HG03575 (cell line): ENCODE data around the gene GPR160.

Experiments used
- ATAC-seq: cut with Tn5 transposase; IDR thresholded peaks from one replicate; pipeline ENCODE4 v1.9.1; 2021; ENCODE audit not compliant: unreplicated experiment, insufficient number of reproducible peaks, low FRiP score; ENCODE audit errors: extremely low read depth

Gene GPR160

GRCh38 chr3:170058127-170058526 is 20.3 kb downstream of the GPR160 start:
- no peak for ATAC-seq

DNA sequence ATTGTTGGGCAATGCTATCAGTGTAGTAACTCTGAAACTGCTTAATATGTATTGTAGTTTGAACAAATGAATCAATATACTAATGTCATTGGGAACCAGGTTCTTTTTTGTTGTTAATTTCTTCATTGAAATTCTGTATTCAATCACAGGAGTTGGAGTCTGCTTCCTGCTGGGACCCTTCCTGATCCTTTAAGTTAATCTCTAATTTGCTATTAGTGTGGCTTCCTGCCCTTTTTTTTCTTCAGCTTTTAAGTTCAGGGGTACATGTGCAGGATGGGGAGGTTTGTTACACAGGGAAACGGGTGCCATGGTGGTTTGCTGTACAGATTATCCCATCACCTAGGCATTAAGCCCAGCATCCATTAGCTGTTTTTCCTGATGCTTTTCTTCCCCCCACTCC is 21.7 kb downstream of the GPR160 start:
- no peak for ATAC-seq

GRCh38 chr3:170062068-170062467 is 24.3 kb downstream of the GPR160 start:
- no peak for ATAC-seq

DNA sequence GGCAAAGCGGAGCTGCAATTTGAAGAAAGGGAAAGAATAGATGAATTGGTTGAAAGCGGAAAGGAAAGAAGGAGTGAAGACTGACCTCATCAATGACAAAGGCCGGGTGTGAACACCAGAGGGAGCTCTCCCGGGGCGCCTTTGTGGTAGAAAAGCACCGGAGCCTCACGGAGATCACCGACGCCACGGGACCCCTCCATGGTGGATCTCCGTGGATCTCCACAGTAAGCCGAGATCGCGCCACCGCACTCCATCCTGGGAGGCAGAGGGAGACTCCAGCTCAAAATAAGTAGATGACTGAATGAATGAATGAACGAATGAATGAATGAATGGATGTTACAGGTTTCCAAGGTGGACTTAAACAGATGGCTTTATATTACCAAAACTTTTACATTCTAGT is 25.0 kb downstream of the GPR160 start:
- no peak for ATAC-seq

DNA sequence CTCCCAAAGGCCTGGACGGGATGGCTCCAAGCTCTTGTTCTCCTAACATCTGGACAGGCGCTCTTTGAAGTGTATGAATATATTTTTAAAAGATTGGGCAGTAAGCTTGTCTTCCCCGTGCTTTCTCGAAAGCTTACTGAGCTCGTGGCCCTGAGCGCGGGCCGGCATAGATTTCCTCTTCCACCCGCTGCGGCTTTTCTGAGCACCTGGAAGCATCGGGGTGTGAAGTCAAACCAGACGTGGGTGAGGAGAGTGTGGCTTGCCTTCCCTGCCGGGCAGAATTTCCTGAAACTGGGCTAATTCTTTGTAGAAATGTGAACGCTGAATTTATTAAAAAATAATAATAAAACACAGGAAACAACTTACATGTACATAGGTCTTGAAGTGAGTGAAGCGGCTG is 25.9 kb downstream of the GPR160 start:
- no peak for ATAC-seq

DNA sequence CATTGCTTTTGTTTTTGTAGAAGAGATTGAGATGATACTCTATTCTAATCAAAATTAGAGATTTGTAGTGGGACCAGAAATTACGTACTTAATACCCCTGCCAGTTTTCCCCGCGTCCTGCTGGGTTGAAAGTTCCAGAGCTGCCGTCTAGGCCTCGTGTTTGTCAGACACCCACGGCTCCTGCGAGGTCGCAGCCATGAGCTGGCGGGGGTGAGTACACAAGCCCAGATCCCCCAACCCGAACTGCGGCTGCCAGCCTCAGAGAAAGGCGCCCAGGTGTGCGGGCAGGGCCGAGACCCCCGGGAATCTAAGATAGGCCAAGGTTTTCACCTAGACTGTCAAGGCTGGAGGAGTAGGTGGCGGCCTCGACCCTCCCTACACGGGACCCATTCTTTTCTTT is 26.3 kb downstream of the GPR160 start:
- ATAC-seq, result no peak

DNA sequence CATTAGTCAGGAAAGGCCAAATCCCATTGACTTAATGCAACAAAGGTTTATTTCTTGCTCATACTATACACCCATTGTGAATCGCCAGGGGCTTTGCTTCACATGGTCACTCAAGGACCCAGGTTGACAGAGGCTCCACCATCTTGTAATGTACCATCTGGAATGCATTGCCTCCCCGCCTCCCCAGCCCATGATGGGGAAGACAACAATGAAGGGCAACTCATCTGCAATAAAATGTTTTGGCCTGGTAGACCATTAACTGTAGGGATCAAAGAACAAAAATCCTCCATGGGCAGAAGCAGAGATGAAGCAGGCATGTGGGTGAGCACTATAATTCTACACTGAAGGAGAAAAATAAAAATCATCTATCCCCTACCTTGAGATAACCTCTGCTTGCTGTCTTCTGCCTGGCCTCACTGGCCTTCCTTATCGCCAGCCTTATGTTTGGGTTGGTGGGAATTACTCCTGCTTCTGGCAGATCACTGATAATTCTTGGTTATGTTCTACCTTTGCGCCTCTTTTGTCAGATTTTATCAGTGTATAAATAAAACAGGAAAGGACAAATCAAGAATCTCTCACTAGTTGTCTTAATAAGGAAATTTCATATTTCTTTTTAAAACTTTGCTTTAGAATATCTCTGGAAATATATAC is 37.8 kb downstream of the GPR160 start:
- ATAC-seq, result no peak

GRCh38 chr3:170076715-170077238 is 39.0 kb downstream of the GPR160 start:
- ATAC-seq, result no peak

GRCh38 chr3:170077361-170077760 is 39.6 kb downstream of the GPR160 start:
- no peak for ATAC-seq

- no peak for ATAC-seq
Observed at GRCh38 chr3:170078620-170079281, 41.0 kb downstream of the GPR160 start.

DNA sequence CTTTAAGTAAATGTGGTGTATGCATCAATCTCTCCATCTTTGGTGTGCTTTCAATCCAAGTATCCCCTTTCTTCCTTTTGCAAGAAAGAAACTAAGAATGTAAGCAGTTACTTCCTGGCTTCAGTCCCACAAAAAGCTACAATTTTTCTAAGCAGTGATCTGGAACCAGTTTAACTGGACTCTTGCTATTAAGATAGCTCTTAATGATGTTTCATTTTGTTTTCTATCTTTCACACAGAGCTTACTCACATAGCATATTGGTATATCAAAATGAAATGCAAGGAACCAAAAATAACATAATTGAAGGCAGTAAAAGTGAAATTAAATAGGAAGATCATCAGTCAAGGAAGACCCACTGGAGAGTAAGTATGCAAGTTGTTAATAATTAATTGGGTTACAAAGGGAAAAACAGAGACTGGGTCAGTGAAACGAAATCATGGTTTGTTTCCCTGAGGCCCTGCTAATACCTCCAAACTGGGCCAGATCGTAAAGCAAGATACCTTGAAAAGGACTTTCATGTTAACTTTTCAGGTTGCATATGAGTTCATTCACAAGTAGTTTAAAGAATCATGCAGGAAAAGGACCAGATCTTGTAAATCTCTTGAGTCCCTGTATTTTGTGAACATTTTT is 41.9 kb downstream of the GPR160 start:
- ATAC-seq, result no peak

GRCh38 chr3:170080605-170081004 is 42.8 kb downstream of the GPR160 start:
- ATAC-seq, result no peak

- ATAC-seq, result no peak
Observed at GRCh38 chr3:170081079-170081741, 43.4 kb downstream of the GPR160 start.

DNA sequence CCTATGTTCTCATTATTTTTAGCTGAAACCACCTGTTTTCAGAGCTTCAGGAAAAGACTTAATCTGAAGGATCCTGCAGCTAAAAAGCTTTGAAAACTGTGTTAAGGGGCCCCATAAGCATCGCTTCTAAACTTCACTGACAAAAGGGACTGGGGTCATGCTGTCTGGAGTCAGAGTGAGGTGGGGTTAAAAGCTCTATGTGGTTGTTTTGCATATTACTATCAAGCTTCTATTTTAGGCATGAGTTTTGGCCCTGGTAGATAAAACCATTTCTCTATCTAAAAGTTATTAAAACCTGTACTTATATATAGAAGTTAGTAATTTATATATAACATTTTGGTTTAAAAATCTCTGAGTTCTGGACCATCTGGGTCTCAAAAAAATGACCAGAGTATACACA is 45.5 kb downstream of the GPR160 start:
- ATAC-seq, result no peak

DNA sequence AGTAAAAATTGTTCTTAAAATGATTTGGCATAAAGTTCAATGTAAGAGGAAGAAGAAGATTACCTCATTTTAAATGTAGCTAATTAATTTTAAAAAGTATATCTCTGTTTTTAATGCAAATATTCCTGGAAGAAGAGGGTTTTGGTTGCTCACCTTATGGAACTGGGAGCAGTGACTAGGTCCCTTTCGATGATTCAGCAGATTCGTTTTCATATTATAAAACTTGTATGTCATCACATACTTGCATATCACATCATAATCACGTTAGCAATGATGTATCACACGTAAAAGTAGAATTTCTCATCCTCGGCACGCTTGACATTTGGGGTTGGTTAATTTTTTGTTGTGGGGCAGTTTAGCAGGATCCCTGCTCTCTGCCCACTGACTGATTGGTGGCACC is 47.6 kb downstream of the GPR160 start:
- no peak for ATAC-seq

- ATAC-seq, result no peak
Observed at GRCh38 chr3:170089862-170090600, 52.2 kb downstream of the GPR160 start.

GRCh38 chr3:170090601-170090981 is 52.8 kb downstream of the GPR160 start:
- ATAC-seq, result no peak

DNA sequence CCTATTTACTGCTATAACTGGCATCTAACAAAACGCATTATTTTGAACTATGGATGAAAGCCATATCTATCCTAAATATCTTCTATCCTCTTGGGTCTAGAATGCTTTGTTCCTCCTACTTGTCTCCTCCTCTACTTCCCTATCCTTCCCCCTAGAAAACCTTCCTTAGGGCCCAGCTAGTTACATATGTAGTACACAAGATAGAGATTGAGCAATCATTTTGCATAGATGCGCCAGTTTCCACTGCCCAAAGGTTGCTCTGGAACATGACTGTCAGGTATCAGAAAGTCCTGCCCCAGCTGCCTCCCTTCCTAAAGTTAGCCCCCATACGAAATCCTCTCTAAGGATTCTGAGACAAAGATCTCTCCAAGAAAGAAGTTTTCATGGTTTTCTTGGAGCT is 55.1 kb downstream of the GPR160 start:
- no peak for ATAC-seq

GRCh38 chr3:170095771-170096170 is 58.0 kb downstream of the GPR160 start:
- ATAC-seq, result no peak
